Activated naive CD8-positive, alpha-beta T cell treated with anti-CD3 and anti-CD28 coated beads, Interleukin-2, amount 50 U/mL, for 16 hours (primary cell): Measurements from ENCODE around the gene LRRC63.
"Not testable (repeated sequence)": the region's sequence is repeated elsewhere in the genome, so short reads cannot be mapped to it uniquely, and the experiment has no call there.

Source experiments
- DNase-seq: peaks from one replicate; pipeline ENCODE4 v3.0.0-alpha.2; 2020; ENCODE audit warnings: low read depth, low spot score

Gene LRRC63

DNA sequence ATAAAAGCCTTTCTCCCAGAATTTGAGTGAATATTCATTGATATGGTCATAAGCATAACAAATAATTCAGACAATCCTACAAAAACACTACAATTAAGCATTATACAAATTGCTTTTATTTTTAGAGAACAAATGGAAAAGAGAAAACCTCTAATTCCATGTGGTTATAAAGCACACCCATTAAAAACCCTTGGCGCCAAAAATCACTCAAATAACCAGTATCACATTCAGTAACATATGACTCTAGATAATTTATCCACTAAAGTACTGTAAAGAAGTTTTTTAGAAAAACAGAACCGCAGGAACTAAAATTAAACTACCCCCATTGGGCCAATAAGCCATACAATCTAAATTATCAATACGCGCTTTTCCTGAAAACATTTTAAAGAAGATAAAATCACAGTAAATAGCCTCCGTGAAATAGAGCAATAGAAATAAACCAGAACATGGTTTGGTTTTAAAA, 30.3 kb upstream of the LRRC63 start:
- DNase-seq = no peak

DNA sequence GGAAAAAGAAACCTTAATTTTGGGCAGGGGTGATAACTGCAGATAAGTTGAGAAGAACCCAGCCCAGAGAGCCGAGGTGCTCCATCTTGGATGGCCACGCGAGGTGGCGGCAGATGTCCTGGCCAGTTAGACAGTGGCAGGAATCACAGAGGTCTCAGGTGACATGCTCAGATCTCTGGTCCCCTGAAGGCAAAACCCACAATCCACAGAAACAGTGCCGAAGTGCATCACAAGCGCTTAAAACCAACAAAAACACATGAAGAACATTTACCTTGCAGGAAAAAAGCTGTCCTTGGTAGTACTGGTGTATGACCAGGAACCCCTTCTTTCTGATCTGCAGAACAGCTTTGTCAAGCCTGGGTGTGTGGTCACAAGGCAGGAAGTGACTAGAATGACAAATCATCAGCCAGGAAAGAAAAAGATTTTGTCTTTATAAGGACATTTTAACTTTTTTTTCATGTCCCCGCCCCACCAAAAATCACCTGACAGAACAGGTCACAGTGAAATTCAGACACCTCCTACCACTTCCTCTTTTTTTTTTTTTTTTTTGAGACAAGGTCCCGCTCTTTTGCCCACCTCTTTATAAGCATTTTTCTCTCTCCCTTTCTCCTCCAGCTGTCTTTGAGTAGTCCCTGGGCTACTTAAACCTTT, 29.8 kb upstream of the LRRC63 start, which contains the start of gene LCP1:
LCP1 (minus strand) TSS at position 338 of the 651 bp plus-strand sequence. CDS start 22,515 bp downstream, outside the sequence.
- peak; percentile 56 for DNase-seq

DNA sequence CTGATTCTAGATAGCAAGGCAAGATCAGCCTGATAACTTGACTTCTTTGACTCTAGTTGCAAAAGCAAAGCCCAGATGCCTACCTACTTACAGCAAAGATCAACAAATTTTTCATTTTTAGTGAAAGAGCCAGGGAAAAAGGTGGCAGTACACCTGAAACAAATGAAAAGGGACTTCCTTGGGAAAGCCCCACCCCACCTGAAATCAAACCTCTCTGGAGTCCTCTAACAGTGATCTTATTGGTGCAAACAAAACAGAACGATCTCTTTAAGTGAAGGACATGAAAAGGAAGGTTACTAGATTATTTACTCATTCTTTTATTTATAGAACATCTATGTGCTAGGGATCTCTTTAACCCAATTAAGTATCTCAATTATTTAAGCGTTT, 29.2 kb upstream of the LRRC63 start:
- no peak for DNase-seq

DNA sequence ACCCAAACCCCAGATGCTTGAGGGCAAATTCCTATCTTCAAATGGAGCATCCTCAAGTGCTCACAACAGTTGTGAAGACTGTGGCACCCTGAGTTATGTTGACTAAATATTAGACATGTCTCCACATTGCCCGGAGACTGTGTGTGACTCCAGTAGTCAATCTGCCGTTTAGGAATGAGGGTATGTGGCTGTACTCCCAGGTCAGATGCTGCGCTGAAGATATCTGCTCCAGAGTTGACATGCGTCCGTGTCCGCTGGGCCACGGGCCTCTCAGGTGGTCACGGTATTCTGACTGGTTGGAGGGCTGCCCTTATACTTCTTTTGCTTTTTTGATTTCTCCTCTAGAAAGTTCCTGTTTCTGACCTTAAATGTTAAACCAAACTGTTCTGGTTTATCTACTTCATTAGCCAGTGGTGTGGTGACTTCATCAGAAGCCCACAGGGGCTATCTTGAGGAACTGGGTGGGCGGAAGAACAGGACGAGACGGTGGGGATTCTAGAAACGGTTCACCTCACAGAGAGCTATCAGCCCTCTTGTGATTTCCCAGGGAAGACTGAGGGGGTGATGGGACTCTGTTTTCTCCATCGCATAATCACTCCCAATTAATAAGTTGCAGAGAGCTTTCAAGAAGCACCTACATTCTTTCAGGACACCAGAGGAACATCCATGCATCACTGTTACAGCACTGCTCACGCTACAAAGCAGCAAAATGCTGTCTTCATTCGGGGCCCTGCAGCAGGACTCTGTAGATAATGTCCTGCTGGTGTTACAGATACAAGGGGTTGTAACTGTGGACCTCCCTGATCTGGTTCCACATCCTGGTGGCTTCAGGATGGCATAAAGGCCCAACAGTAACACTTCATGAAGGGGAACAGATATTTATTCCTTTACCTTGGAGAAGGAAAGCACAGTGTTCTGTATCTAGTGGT, 28.4 kb upstream of the LRRC63 start:
- no peak for DNase-seq

DNA sequence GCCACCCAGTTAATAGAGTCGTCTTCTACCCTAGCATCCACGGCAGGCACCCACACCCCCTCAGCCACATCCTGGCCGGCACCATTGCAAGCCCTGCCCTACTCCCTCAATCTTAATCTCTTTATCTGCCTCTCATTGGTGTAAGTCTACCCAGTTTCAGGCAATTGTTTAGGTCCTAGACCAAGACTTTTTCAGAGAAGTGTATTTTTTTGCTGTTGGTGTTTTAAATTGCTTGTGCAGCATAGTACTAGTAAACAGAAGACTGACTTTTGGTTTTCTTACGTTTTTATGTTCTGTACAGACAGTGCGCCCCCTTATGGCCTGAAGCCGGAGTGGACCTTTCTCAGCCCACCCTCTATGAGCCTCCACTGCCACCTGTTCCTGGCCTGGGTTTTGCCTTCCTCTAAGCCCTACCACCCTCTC, 27.4 kb upstream of the LRRC63 start:
- peak; percentile 51 for DNase-seq

DNA sequence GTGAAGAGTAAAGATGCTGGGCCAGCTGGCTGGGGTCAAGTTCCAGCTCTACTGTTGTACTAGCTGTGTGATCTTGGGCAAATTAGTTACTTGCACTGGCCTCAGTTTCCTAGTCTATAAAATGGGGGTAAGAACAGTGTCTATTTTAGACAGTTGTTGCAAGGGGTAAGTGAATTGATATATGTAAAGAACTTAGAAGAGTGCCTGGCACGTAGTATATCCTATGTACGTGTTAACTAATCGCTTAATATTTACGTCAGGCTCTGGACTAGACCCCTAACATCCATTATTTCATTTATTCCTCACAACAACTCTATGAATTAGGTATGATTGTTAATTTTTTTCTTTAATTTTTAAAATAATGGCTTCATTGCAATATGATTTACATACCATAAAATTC, 26.1 kb upstream of the LRRC63 start:
- no peak for DNase-seq

DNA sequence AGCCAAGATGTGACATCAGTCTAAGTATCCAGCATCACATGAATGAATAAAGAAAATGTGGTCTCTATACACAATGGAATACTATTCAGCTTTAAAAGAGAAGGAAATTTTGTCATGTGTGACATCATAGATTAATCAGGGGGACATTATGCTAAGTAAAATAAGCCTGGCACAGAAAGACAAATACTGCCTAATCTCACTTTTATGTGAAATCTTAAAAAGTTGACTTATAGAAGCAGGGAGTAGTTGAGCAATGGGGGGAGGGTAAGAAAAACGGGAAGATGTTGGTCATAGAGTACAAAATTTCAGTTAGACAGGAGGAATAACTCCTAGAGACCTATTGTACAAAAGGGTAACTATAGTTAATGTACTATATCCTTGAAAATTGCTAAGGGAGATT, 19.3 kb upstream of the LRRC63 start:
- no peak for DNase-seq

DNA sequence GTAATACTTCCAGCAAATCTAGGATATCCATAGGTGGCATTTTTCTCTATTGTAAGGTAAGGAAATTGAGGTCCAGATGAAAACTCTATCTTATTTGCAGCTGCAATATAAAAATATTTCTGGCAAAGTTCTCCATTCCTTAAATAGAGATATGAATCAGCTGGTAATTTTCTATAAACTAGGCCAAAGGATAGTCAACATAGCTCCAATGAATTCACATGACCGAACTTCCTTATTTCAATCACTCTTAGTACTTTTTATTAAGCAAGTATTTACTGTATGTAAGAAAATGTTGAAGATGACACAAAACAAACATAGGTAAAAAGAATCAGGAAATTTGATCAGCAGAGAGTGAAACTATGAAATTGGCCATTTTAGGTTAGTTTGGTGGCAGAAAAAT, 16.7 kb upstream of the LRRC63 start:
- DNase-seq = no peak

DNA sequence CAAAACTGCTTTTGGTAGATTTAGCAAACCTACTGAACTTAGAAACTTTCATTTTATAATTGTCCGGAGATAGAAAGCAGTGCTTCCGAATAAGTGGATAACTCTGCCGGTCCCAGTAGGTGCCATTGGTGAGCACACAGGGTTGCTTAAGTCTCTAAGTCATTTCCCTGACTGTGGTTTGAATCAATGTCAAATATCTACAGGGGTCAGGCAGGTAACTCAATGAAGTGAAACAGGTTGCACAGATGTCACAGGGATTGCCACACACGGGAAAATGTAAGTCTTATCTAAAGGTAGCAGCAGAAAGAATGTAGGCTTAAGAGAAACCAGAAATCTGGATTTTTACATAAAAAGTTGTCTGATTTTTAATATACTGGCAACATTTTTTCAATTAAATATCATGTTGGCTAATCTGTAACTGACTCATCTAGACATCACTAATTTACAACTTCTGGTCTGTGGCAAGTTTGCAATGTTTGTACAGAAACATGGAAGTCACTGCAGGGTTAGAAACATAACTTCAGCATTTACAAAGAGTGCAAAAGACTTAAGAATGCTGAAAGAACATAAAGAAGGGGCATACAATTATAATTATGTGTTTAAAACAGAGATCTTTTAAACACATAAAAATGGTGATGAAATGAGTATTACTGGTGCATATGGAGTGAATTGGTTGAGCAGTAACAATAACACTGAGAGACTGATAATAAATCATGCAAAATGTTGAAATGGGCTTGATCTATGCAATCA, 14.3 kb upstream of the LRRC63 start:
- DNase-seq = no peak

DNA sequence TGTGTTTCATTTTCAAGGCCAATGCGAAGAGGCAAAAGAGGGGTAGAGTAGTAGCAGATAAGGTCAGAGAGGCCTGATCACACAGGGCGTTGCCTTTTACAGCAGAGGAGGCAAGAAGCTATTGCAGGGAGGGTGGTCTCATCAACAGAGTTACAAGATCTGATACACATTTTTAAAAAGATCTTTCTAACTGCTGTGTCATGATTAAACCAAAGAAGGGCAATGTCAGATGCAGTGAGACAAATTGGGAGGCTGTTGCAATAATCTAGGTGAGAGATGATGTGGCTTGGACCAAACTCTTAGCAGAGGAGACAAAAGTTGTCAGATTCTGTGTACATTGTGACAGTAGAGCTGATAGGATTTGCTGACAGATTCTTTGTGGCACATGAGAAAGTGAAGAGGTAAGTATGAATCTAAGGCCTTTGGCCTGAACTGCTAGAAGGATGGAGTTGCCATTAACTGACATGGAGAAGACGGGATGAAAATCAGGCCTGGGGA, 13.0 kb upstream of the LRRC63 start:
- DNase-seq = no peak

DNA sequence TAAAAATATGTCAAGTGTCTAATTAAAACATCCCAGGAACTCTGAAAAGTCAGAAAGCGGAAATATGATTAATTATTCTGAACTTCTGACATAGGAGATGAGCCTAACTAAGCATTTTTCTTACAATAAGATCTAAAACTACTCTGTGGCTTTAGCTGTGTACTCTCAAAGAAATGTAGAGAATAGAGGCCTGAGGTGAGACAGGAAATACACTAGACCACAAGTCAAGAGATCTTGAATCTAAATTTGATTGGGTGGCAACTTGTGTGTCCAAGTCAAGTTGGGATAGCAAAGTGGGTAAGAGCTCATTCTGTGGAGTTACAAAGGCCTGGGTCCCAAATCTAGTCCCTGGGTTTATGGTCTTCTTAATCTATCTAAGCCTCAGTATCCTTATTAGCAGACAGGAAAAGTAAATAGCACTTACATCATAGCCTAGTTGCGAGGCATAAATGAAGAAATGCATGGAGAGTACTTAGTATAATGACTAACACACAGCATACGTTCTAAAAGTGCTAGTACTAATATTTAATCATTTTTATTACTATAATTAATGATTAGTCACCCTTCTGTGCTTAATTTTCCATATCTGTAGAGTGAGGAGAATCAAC, 9.4 kb upstream of the LRRC63 start:
- no peak for DNase-seq

DNA sequence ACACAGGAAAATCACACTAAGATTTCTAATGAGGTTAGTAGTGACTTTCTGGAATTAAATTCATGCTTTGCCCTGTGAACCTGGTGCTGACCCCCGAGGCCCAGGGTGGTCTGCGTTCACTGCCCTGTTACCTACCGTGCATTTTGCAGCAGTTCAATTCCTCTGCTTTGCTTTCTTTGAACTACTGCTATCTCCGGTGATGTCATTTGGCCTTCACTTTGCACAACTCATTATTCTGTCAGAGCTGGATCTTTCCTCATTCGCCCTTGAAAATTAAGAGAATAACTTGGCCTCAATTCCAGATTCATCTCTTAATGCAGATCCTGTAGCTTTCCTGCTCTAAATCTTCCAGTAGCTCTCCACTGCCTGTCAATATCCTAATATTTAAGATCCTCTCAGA, 8.8 kb upstream of the LRRC63 start:
- DNase-seq = no peak

DNA sequence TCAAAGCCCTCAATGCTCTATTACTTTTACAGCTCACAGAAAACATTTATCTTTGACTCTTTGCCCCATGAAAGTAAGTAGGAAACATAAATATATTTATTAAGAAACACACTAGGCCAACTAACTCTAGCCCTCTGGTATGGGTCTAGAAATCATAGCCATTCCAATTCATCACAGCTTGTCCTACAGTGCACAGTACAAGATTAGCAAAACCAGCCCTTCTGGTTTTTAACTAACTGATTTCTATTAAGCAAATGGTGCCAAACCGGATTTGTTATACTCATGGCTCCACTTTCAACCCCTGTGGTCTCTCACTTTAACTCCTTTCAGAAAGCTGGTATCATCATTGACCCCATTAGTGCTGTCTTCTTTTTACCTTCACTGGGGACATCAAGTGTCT, 5.6 kb upstream of the LRRC63 start:
- DNase-seq = no peak

DNA sequence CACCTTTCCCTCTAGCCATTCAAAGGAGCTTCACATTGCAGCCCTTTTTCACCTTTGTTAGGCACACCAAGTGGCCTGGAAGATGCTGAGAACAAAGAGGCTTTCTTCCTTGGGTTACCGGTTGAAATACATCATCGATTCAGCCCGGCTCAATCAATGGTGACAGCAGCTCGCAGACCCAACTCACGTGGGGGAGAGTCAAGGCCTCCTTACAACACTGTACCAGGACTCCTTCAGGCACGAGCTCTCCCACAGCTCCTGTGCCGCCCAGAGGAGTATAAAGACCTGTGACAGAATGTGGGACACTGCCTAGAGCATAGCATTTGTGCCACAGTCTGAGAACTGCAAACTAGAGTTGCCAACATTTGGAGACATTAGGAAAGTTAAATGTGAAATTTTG, 3.9 kb upstream of the LRRC63 start:
- no peak for DNase-seq

DNA sequence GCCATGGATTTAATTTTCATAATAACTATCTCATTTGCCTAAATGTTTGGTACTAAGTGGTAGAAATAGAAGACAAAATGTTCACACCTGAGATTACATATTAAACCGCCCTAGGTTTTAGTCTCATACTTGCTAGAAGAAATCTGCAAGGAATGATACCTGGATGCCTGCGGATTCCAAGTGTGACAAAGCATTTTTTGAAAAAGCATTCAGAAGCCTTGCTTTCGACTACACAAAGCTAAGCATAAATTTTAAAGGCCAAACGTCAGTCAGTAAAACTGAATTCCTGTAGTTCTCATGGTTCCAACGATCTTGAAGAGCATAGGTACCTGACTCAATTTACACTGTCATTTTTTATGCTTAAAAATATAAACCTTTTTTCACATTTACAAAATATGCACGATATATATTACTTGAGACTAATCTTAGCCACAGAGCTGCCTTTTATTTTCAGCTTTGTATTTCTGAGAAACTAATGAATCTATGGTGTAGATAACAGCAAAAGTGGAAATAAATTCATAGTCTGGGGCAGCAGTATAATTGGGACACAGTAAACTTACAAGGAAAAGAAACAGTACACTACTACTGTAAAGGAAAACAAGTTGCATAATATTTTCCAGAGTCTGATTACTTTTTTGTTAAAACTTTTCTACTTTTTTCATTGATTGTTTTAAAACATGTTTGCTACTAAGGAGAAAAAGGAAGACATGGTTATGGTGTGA, 1.2 kb upstream of the LRRC63 start:
- no peak for DNase-seq

DNA sequence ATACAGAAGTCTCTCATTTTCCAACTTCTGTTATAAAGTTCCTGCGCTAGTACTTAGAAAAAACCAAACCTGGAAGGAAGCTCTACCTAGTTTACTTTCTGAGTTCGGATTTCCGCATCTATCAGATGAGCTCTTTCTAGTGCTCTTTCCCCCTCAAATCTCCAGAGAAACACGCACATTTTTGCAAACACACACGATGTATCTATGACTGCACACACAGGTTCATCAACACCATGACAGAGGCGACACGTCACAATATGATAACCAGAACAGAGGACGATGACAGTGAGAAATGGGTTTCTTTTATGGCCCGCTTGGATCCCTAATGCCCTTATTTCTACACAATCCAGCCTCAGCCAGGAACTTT, 629 bp upstream of the LRRC63 start:
- no peak for DNase-seq

DNA sequence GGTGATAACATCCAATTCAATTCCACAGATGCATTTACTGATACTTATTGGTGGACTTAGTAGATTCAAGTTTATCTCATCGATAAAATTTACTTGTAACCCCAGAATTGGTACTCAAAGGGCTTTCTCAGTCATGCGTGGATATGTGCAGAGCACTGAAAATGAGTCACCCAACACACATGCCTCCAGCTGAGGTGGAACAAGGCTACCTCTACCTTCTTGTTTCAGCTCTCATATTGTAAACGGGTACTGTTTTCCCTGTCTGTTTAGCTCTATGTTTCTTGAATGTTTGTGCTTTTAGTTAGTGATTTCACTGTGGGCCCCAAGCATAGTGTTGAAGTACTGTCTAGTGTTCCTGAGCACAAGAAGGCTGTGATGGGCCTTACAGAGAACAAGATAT, 1.5 kb downstream of the LRRC63 start:
- no peak for DNase-seq

DNA sequence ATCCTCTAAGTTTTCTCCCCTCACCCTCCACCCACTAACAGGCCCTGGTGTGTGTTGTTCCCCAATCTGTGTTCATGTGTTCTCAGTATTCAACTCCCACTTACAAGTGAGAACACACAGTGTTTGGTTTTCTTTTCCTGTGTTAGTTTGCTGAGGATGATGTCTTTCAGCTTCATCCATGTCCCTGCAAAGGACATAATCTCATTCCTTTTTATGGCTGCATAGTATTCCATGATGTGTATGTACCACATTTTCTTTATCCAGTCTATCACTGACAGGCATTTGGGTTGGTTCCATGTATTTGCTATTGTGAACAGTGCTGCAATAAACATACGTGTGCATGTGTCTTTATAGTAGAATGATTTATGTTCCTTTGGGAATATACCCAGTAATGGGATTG, 3.0 kb downstream of the LRRC63 start:
- not testable (repeated sequence) for DNase-seq

DNA sequence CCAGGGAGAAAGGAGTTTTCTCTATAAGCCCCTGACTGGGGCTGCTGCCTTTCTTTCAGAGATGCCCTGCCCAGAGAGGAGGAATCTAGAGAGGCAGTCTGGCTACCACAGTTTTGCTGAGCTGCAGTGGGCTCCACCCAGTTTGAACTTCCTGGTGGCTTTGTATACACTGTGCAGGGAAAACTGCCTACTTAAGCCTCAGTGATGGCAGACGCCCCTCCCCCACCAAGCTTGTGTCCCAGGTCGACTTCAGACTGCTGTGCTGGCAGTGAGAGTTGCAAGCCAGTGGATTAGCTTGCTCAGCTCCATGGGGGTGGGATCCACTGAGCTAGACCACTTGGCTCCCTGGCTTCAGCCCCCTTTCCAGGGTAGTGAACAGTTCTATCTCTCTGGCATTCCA, 8.5 kb downstream of the LRRC63 start:
- DNase-seq = not testable (repeated sequence)

DNA sequence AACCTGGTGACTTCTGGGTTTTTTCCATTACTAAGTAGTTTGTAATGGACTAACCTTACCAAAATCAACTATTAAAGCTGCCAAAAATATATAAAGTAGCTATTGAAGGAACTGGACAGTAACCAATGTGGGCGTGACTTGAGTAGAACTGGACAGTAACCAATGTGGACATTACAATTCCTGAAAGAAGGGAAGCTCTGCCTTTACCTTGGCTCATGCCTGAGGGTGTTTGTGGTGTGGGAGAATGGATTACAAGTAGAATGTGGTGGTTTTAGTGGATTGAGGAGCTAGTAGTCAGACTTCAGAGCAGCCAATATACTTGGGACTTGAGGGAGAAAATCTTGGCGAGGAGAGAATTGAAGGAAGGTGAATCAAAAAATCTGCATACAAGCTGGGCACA, 17.5 kb downstream of the LRRC63 start:
- DNase-seq = no peak

DNA sequence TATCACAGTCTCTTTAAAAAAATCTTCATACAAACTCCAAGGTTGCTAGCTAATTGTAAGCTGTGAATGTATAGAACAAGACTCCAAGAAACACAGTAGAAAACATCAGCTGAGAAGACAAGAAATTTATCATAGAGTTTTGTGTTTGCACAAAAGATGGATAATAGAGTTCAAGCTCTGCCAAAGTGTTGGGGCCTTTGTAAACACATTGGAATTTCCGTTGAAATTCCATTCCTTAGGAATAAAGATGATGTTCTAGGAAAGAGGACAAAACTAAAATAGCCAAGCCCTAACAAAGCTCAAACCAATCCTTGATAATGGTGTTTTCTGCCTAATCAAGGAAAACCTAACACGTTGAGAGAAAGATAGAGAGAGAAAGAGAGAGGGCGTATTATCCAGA, 20.6 kb downstream of the LRRC63 start:
- DNase-seq = no peak
